GM12878 (cell line): ENCODE data around the gene DENND1A. TPM values are rescaled to one million over a fixed set of nuclear protein-coding genes. Genes with fewer than 3 reads are reported as not detected.

Experiments
- ATAC-seq: fragments of 200-7000 bp; cut with Tn5 transposase; 3 replicates; pipeline ENCODE4 v1.9.1; 2020; ENCODE audit warnings: mild to moderate bottlenecking, moderate library complexity
- BruUV-seq: library from RNA; stranded (reverse); fragments of 400-500 nt; replicated peaks from 2 replicates; lab custom pipeline; 2021; lab: Mats Ljungman, UMichigan
- CTCF ChIA-PET: fragments of 300-600 bp; sonication (Branson Sonifier 250); formaldehyde crosslinking; extraction: SDS; loops from one replicate; lab custom pipeline; 2021; ENCODE audit warnings: inconsistent platforms; lab: Yijun Ruan, JAX
- POLR2A ChIA-PET: fragments of 350-600 bp; formaldehyde crosslinking; extraction: SDS; loops from one replicate; lab custom pipeline; 2021; ENCODE audit warnings: inconsistent platforms; lab: Charles Lee
- RAD21 ChIA-PET: fragments of 300-600 bp; sonication (Branson Sonifier 250); formaldehyde crosslinking; loops from one replicate; lab custom pipeline; 2023; ENCODE audit warnings: antibody characterized with exemption; ENCODE audit not compliant: unreplicated experiment; lab: Charles Lee
- SMC1A ChIA-PET: fragments of 300-600 bp; sonication (Branson Sonifier 250); formaldehyde crosslinking; loops from one replicate; lab custom pipeline; 2023; ENCODE audit not compliant: unreplicated experiment, uncharacterized antibody; lab: Charles Lee
- DNase-seq: peaks from one replicate; pipeline ENCODE4 v3.0.0-alpha.2; 2011; ENCODE audit warnings: low read depth, low spot score
- FAIRE-seq: peaks from 3 replicates; lab custom pipeline; 2011; peaks lifted over from hg19 to GRCh38; lab: Jason Lieb, UNC
- H2AFZ ChIP-seq: 2 replicates; pipeline ENCODE4 v1.6.0; 2011; ENCODE audit warnings: low read depth, low read length, control low read depth; ENCODE audit not compliant: control insufficient read depth
- H3K27ac ChIP-seq: 2 replicates; pipeline ENCODE4 v1.5.1; 2011; ENCODE audit warnings: control low read depth; ENCODE audit not compliant: control insufficient read depth, insufficient read depth
- H3K27me3 ChIP-seq, 2 experiments: replicated peaks in 1 of 2; 2 replicates each; pipeline versions ENCODE4 v1.6.0 to v1.6.1; 2011; ENCODE audit warnings: low read length in 1 of 2; ENCODE audit not compliant: control insufficient read depth in 2 of 2, insufficient read depth in 2 of 2
- H3K36me3 ChIP-seq, 2 experiments: 2 replicates each; pipeline ENCODE4 v1.5.1; 2011; ENCODE audit warnings: low read length in 1 of 2; ENCODE audit not compliant: control insufficient read depth in 2 of 2, insufficient read depth in 2 of 2
- H3K4me1 ChIP-seq: 2 replicates; pipeline ENCODE4 v1.6.1; 2011; ENCODE audit warnings: mild to moderate bottlenecking, low read length, moderate library complexity, mixed read lengths; ENCODE audit not compliant: control insufficient read depth, insufficient read depth
- H3K4me2 ChIP-seq: 2 replicates; pipeline ENCODE4 v1.6.0; 2011; ENCODE audit warnings: control low read depth; ENCODE audit not compliant: control insufficient read depth, insufficient read depth
- H3K4me3 ChIP-seq: fragments of 200-600 bp; sonication (generic); 2 replicates; pipeline ENCODE4 v1.5.1; 2016
- H3K79me2 ChIP-seq: 2 replicates; pipeline ENCODE4 v1.6.0; 2011; ENCODE audit warnings: low read length; ENCODE audit not compliant: control insufficient read depth, insufficient read depth
- H3K9ac ChIP-seq: 2 replicates; pipeline ENCODE4 v1.8.0; 2011; ENCODE audit warnings: low read length, control low read depth, mixed read lengths; ENCODE audit not compliant: control insufficient read depth, insufficient read depth
- H3K9me3 ChIP-seq: replicated peaks from 3 replicates; pipeline ENCODE4 v1.5.1; 2011; ENCODE audit warnings: mild to moderate bottlenecking, low read length; ENCODE audit not compliant: control insufficient read depth, insufficient read depth
- H4K20me1 ChIP-seq: 2 replicates; pipeline ENCODE4 v1.6.0; 2011; ENCODE audit not compliant: control insufficient read depth, insufficient read depth
- BACH1 ChIP-seq: fragments of 450-650 bp; IDR thresholded peaks from 2 replicates; pipeline ENCODE4 v1.6.1; 2017; ENCODE audit warnings: mild to moderate bottlenecking, borderline replicate concordance
- CBX3 ChIP-seq: fragments of 200-600 bp; sonication (generic); IDR thresholded peaks from 2 replicates; pipeline ENCODE4 v1.6.1; 2016; ENCODE audit warnings: low read depth, borderline replicate concordance
- NR2C1 ChIP-seq: fragments of 450-650 bp; IDR thresholded peaks from 2 replicates; pipeline ENCODE4 v1.6.1; 2017; ENCODE audit warnings: antibody characterized with exemption, mild to moderate bottlenecking, moderate library complexity
- POLR2AphosphoS2 ChIP-seq: IDR thresholded peaks from 2 replicates; pipeline ENCODE4 v1.6.1; 2011; ENCODE audit warnings: low read depth, mild to moderate bottlenecking, low read length, improper control_type of control experiment, moderate library complexity
- ZNF217 ChIP-seq: fragments of 450-650 bp; IDR thresholded peaks from 2 replicates; pipeline ENCODE4 v1.6.1; 2017; ENCODE audit warnings: antibody characterized with exemption, mild to moderate bottlenecking
- WGBS: methylation state at CpG from one replicate; pipeline ENCODE4 v1.1.6; 2016; ENCODE audit warnings: low lambda C conversion rate; ENCODE audit not compliant: insufficient replicate concordance, insufficient coverage; ENCODE audit errors: missing lambda C conversion rate; 5-methylcytosine and 5-hydroxymethylcytosine counted together
- in situ Hi-C: fragments of 300-500 bp; cut with MboI; formaldehyde crosslinking; loops from 9 replicates; pipeline ENCODE4 v1.14.3; 2018; ENCODE audit warnings: mixed read lengths
- intact Hi-C: fragments of 100-400 bp; cut with micrococcal nuclease; formaldehyde crosslinking; loops from one replicate; pipeline ENCODE4 v1.14.2; 2022; ENCODE audit not compliant: unreplicated experiment
- polyA plus RNA-seq, 11 experiments: library from polyadenylated mRNA; depleted of rRNA in 4 of 11; unstranded in 6 of 11; stranded (reverse) in 5 of 11; fragments of >200 nt; fragmentation: Nextera tagmentation in 4 of 11; fragmentation: Illumina TruSeq in 1 of 11; extraction: Ambion mirVana in 4 of 11; extraction: Trizol in 1 of 11; gene quantifications; 1 replicate in 1 of 11; 2 replicates in 10 of 11; pipeline versions ENCODE4 v1.2.1 to v1.2.3, GENCODE V29; 2011 to 2016; ENCODE audit warnings: inconsistent platforms in 2 of 11, missing spikeins in 2 of 11, low read depth in 1 of 11
- total RNA-seq, 4 experiments: library from RNA; depleted of rRNA in 3 of 4; stranded (reverse); fragments of >200 nt in 3 of 4; fragmentation: Illumina TruSeq in 1 of 4; extraction: Trizol in 1 of 4; gene quantifications; 2 replicates each; pipeline versions ENCODE4 v1.2.1 to v1.2.3, GENCODE V29; 2013 to 2021
- TF ChIP-seq, protein P1 (sequence below): fragments of 450-650 bp; IDR thresholded peaks from 2 replicates; pipeline ENCODE4 v1.6.1; 2016; ENCODE audit warnings: mild to moderate bottlenecking, moderate library complexity, borderline replicate concordance

The DENND1A gene
- total and polyA plus RNA-seq, 10 of the 15 experiments (the other 5 are each of a cell fraction or from before 2014, with no cell fraction given): 14.1 to 48.6 (median 35.2) TPM

- intact Hi-C loops: loop anchor here (10.0 kb wide), 1 partner anchor 201 kb away; no protein-coding TSS in a partner anchor
- Histone ChIP-seq H3K4me2 (no peak overlapping the region), H3K79me2 (no peaks in the 10 kb centered on the region; the same call in 1 of the 2 replicates), H3K9me3 (no peaks in the 10 kb centered on the region; the same call in 2 of the 3 replicates), H4K20me1 (no peaks in the 10 kb centered on the region), H3K36me3 (0 out of 4 replicates have a peak, but pooled peaks cover 0 to 4% of the 10 kb centered on the region in 2 experiments), H3K27me3 (no peaks in the 10 kb centered on the region), H3K27ac (no peak overlapping the region), H2AFZ (no peak overlapping the region), H3K4me1 (peaks cover 14% of the 10 kb centered on the region), H3K9ac (no peak overlapping the region), H3K4me3 (no peak overlapping the region)
- TF ChIP-seq CBX3 (no peak), ZNF217 (no peak), NR2C1 (no peak), POLR2AphosphoS2 (no peak), BACH1 (no peak)
- TF ChIP-seq, protein P1, sequence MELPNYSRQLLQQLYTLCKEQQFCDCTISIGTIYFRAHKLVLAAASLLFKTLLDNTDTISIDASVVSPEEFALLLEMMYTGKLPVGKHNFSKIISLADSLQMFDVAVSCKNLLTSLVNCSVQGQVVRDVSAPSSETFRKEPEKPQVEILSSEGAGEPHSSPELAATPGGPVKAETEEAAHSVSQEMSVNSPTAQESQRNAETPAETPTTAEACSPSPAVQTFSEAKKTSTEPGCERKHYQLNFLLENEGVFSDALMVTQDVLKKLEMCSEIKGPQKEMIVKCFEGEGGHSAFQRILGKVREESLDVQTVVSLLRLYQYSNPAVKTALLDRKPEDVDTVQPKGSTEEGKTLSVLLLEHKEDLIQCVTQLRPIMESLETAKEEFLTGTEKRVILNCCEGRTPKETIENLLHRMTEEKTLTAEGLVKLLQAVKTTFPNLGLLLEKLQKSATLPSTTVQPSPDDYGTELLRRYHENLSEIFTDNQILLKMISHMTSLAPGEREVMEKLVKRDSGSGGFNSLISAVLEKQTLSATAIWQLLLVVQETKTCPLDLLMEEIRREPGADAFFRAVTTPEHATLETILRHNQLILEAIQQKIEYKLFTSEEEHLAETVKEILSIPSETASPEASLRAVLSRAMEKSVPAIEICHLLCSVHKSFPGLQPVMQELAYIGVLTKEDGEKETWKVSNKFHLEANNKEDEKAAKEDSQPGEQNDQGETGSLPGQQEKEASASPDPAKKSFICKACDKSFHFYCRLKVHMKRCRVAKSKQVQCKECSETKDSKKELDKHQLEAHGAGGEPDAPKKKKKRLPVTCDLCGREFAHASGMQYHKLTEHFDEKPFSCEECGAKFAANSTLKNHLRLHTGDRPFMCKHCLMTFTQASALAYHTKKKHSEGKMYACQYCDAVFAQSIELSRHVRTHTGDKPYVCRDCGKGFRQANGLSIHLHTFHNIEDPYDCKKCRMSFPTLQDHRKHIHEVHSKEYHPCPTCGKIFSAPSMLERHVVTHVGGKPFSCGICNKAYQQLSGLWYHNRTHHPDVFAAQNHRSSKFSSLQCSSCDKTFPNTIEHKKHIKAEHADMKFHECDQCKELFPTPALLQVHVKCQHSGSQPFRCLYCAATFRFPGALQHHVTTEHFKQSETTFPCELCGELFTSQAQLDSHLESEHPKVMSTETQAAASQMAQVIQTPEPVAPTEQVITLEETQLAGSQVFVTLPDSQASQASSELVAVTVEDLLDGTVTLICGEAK: no peak
- POLR2A ChIA-PET: interaction anchor here (0.5 to 0.7 kb wide), 2 partner anchors 9 to 642 kb away, joined by 4 to 5 read pairs; no protein-coding TSS in a partner anchor
- ATAC-seq: no peak
- RAD21 ChIA-PET: interaction anchor here (0.6 to 1.5 kb wide), 6 partner anchors 11 to 294 kb away, joined by 3 to 6 read pairs (median 3); no protein-coding TSS in a partner anchor
- SMC1A ChIA-PET: interaction anchor here (0.6 to 4.9 kb wide), 17 partner anchors 9 to 258 kb away, joined by 3 to 29 read pairs (median 3); no protein-coding TSS in a partner anchor
- WGBS: 98% methylated on average over 2 of the region's 2 CpGs
- in situ Hi-C loops: no loop called here
- BruUV-seq: no TSS peak
- CTCF ChIA-PET: interaction anchor here (1.1 to 1.7 kb wide), 2 partner anchors 12 to 39 kb away, joined by 3 read pairs; no protein-coding TSS in a partner anchor
- DNase-seq: no peak
- FAIRE-seq: no peak
These were observed 184.5 kb downstream of the DENND1A start for GRCh38 chr9:123745451-123745850.
